Adrenal gland (tissue), 12 donors: ENCODE results near the gene ENAH. TPM values are rescaled to one million over a fixed set of nuclear protein-coding genes. Genes with fewer than 3 reads are reported as not detected.

Source experiments
- DNase-seq, 7 donors: peaks; one replicate each; pipeline ENCODE4 v3.0.0-alpha.2; 2019 to 2020
- H3K27ac ChIP-seq, 5 donors: fragments of 200-600 bp; sonication (generic) in 4 of 5; 1 replicate in 3 of 5; 2 replicates in 2 of 5; pipeline versions ENCODE4 v1.5.1 to v1.8.0; 2016 to 2020; ENCODE audit warnings: mild to moderate bottlenecking in 1 of 5
- H3K27me3 ChIP-seq: fragments of 200-600 bp; 2 replicates; pipeline ENCODE4 v1.8.0; 2021
- H3K36me3 ChIP-seq, 2 donors: fragments of 200-600 bp; replicated peaks in 1 of 2; 1 replicate in 1 of 2; 2 replicates in 1 of 2; pipeline versions ENCODE4 v1.5.1 to v1.8.0; 2018 to 2022
- H3K4me1 ChIP-seq, 2 donors: fragments of 200-600 bp; replicated peaks in 1 of 2; 1 replicate in 1 of 2; 2 replicates in 1 of 2; pipeline versions ENCODE4 v1.5.1 to v1.8.0; 2018 to 2021
- H3K4me3 ChIP-seq, 4 donors: fragments of 200-600 bp; sonication (generic) in 3 of 4; one replicate each; pipeline ENCODE4 v1.5.1; 2016 to 2018
- H3K9me3 ChIP-seq, 3 donors: fragments of 200-600 bp; sonication (generic) in 1 of 3; replicated peaks in 1 of 3; 1 replicate in 2 of 3; 2 replicates in 1 of 3; pipeline versions ENCODE4 v1.5.1 to v1.8.0; 2016 to 2021
- POLR2A ChIP-seq, 2 donors: fragments of 450-650 bp; IDR thresholded peaks; one replicate each; pipeline ENCODE4 v1.6.1; 2017; ENCODE audit warnings: antibody characterized with exemption in 2 of 2, mild to moderate bottlenecking in 2 of 2, moderate library complexity in 1 of 2
- WGBS, 4 donors: extraction: QIAGEN DNeasy Blood & Tissue Kit in 2 of 4; methylation state at CpG; one replicate each; pipeline versions ENCODE4 v1.1.5 to v1.1.7; 2013 to 2017; 5-methylcytosine and 5-hydroxymethylcytosine counted together
- intact Hi-C, 2 donors: fragments of 100-400 bp; cut with DNase I; formaldehyde crosslinking; loops; one replicate each; pipeline versions ENCODE4 v1.14.1 to v1.15.0; 2022 to 2023
- polyA plus RNA-seq, 3 donors: library from polyadenylated mRNA; stranded (reverse); fragments of 200-250 nt in 2 of 3; fragments of 350-450 nt in 1 of 3; fragmentation: Illumina TruSeq in 1 of 3; extraction: RNeasy Lipid Tissue Mini Kit (QIAGEN cat#74804) in 1 of 3; gene quantifications; one replicate each; pipeline ENCODE4 v1.2.3, GENCODE V29; 2013 to 2014
- total RNA-seq, 9 donors: library from RNA; depleted of rRNA in 4 of 9; stranded (reverse); fragments of >200 nt in 4 of 9; fragments of 120-200 nt in 1 of 9; fragmentation: NEBNext Ultra II Directional in 1 of 9; extraction: Animal tissue kit (Norgen Biotek cat#: 25700) in 1 of 9; gene quantifications; one replicate each; pipeline versions ENCODE4 v1.1.0 to v1.2.4, GENCODE V29; 2013 to 2023
- TF ChIP-seq, protein P1 (sequence below), 6 experiments: fragments of 450-650 bp in 4 of 6; fragments of 200-600 bp in 2 of 6; sonication (generic) in 1 of 6; IDR thresholded peaks; 1 replicate in 5 of 6; 2 replicates in 1 of 6; pipeline versions ENCODE4 v1.5.1 to v1.8.0; 2016 to 2021; ENCODE audit warnings: antibody characterized with exemption in 6 of 6, mild to moderate bottlenecking in 2 of 6, moderate library complexity in 1 of 6
- donor health status: healthy with polysubstance abuse.
- donor health status: Bipolar disorder and iron deficiency.
- donor health status: DM: yes; HTN: yes; CAD: no.
- donor health status: DM: no; HTN: no; CAD: no.
- donor health status: DM: no; HTN: no; CAD: no.
- donor health status: DM: yes; HTN: yes; CAD: no.

Gene ENAH
- total and polyA plus RNA-seq, 12 donors = 10.0 to 142 (median 71.9) TPM

DNA sequence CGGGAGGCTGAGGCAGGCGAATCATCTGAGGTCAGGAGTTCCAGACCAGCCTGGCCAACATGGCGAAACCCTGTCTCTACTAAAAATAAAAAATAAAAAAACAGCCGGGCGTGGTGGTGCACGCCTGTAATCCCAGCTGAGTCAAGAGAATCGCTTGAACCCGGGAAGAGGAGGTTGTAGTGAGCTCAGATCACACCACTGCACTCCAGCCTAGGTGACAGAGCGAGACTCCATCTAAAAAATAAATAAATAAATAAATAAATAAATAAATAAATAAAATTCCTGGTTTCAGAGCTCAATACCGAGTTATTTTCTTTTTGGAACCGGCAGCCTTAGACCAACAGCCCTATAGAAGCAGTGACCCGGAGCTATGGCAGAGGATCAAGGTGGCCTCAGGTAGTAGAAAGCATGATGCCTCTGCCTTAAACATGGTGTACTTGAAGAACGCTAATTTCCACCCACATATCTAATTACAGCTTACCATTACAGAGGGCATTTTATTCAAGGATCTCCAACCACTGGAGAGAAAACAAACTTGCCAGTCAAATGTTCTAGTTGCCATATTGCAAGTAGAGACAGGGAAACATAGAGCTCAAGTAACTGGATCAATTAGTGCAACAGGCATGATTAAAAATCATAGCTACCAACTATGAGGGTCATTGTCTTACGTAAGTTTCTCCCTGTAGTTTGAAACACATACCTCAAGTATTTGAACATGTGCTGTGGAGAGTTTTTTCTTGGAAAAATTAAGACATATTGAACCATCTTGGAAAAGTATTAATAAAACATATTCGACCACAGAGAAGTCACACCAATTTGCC is 2.0 kb upstream of the ENAH start:
- Histone ChIP-seq H3K27me3 (no peaks in the 10 kb centered on the region), H3K4me1 (peaks cover 8 to 32% of the 10 kb centered on the region in 2 donors), H3K36me3 (no peaks in the 10 kb centered on the region), H3K27ac (peak overlapping the region; percentile 57 to 96 (median 94)), H3K4me3 (no peak overlapping the region), H3K9me3 (no peaks in the 10 kb centered on the region)
- intact Hi-C loops = loop anchor here (5.0 to 10.0 kb wide), 3 partner anchors 83 to 117 kb away; no protein-coding TSS in a partner anchor
- TF ChIP-seq POLR2A (IDR thresholded peaks at IDR 0.05) = peak in 1 of 2 donors; percentile 75
- TF ChIP-seq, protein P1, sequence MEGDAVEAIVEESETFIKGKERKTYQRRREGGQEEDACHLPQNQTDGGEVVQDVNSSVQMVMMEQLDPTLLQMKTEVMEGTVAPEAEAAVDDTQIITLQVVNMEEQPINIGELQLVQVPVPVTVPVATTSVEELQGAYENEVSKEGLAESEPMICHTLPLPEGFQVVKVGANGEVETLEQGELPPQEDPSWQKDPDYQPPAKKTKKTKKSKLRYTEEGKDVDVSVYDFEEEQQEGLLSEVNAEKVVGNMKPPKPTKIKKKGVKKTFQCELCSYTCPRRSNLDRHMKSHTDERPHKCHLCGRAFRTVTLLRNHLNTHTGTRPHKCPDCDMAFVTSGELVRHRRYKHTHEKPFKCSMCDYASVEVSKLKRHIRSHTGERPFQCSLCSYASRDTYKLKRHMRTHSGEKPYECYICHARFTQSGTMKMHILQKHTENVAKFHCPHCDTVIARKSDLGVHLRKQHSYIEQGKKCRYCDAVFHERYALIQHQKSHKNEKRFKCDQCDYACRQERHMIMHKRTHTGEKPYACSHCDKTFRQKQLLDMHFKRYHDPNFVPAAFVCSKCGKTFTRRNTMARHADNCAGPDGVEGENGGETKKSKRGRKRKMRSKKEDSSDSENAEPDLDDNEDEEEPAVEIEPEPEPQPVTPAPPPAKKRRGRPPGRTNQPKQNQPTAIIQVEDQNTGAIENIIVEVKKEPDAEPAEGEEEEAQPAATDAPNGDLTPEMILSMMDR (IDR thresholded peaks at IDR 0.05) = no peak
- no peak for DNase-seq
- 73 to 82% (median 78%) methylated on average over 15 of the region's 15 CpGs for WGBS, 4 donors

DNA sequence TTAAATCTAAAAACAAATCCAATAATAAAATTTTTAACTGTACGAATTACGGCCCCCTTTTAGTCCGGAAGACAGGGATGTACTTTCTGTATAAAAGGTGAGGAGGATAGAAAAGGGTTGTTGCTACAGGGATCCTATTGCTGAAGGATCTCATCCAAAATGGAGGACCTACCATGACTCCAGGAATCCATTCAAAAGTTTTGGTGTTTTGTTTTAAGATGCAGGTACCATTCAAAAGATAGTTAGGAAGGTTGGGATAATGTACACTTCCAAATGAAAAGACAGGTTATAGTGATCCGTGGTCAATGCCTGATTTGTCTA is 1.3 kb upstream of the ENAH start:
- WGBS, 4 donors = 58 to 69% (median 61%) methylated on average over 4 of the region's 4 CpGs
- no peaks in the 10 kb centered on the region for H3K9me3 ChIP-seq
- H3K27me3 ChIP-seq = no peaks in the 10 kb centered on the region
- intact Hi-C loops = loop anchor here (5.0 to 10.0 kb wide), 3 partner anchors 82 to 118 kb away; no protein-coding TSS in a partner anchor
- H3K27ac ChIP-seq = peak overlapping the region; percentile 94 to 97 (median 95)
- peak overlapping the region in 2 of 4 donors; percentile 84 to 93 for H3K4me3 ChIP-seq
- H3K4me1 ChIP-seq = peaks cover 9 to 38% of the 10 kb centered on the region in 2 donors
- no peaks in the 10 kb centered on the region for H3K36me3 ChIP-seq
- no peak for DNase-seq
- TF ChIP-seq, protein P1 (IDR thresholded peaks at IDR 0.05) = no peak
- no peak for TF ChIP-seq POLR2A (IDR thresholded peaks at IDR 0.05)

DNA sequence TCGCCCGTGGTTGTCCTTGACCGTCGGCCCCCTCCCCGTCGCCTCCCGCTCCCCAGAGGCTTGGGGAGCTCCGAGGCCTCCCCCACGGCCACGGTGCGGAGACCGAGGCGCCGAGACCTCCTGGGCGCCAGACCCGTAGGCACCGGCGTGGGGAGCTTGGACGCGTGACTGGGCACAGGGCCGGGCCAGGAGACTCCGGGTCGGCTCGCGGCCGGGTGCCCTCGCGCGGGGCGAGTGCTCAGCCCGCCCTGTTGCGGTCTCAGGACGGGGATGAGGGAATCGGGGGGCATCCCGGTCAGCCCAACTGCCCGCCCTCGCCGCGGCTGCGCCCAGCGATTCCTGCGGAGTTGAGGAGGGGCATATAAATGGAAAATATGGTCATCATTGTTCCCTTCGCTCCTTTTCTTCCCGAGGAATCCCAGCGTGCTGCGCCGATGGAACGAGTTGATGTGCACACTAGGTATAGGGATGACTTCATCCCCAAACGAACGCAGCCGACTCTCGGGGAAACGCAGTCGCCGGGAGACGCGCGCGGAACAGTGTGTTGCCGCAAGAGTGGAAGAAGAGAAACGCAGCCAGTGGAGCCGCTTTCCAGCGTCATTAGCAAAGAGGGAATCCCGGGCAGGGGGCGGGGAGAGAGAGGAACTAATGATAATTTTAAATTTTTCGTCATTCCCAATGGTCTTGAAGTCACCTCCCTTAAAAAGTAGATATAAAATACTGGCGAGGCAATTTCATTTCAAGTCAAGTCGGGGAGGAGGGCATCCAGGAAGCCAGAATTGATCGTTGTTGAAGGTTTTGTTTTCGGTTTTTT is 747 bp upstream of the ENAH start:
- WGBS, 4 donors = 0 to 1% (median 1%) methylated on average over 28 to 70 of the region's 70 CpGs
- H3K4me1 ChIP-seq = peaks cover 9 to 43% of the 10 kb centered on the region in 2 donors
- intact Hi-C loops = loop anchor here (5.0 to 10.0 kb wide), 3 partner anchors 81 to 119 kb away; no protein-coding TSS in a partner anchor
- TF ChIP-seq POLR2A (IDR thresholded peaks at IDR 0.05) = peak in 1 of 2 donors; percentile 85
- TF ChIP-seq, protein P1 (IDR thresholded peaks at IDR 0.05) = no peak
- no peaks in the 10 kb centered on the region for H3K27me3 ChIP-seq
- peak overlapping the region; percentile 94 to 97 (median 95) for H3K27ac ChIP-seq
- DNase-seq = peak; percentile 66 to 87 (median 78)
- H3K36me3 ChIP-seq = no peaks in the 10 kb centered on the region
- no peaks in the 10 kb centered on the region for H3K9me3 ChIP-seq
- peak overlapping the region in 3 of 4 donors; percentile 21 to 93 (median 84) for H3K4me3 ChIP-seq
